NCI-H774 (cell line): Measurements from ENCODE around the gene DNM1.
"Not testable (repeated sequence)": the region's sequence is repeated elsewhere in the genome, so short reads cannot be mapped to it uniquely, and the experiment has no call there.

Experiments
- DNase-seq: peaks from one replicate; lab custom pipeline; 2025; lab: John Stamatoyannopoulos, UW

The DNM1 gene

DNA sequence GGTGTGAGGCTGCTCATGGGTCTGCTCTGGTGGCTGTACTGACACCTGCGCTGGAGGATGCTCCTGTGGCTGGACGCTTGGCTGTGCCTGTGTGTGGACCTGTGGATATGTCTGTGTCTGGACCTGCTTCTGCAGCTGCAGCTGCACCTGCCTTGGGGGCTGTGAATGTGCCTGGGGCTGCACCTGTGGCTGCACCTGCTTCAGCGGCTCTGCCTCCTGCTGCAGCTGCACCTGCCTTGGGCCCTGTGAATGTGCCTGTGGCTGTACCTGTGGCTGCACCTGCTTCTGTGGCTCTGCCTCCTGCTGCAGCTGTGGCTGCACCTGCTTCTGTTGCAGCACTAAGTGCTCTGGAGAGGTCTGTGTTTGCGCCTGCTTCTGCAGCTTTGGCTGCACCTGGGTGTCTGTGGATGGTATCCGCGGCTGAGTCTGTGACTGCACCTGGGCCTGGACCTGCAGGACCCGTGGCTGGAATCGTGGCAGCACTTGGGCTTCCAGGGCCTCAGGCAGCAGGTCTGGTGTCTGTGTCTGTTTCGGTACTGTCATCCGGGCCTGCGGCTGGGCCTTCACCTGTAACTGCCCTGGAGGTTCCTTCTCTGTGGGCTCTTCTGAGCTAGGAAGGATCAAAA lies 24.3 kb upstream of the DNM1 start:
- no peak for DNase-seq

DNA sequence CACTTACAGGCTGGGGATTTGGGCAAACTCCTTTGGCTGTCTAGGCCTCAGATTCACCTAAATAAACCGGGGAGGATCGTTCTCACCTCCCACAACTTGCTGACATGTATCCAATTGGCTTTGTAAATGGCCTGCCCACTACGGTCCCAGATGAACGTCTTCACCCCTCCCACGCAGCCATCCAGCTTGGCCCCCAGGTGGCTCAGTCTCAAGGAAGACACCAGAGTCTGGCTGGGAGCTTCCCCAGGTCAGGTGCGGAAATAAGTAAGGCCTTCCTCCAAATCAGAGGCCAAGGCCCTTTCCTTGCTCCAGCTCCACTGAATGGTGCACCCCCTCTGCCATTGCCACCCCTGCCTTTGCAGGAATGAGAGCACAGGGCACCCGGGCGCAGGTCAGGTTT lies 23.2 kb upstream of the DNM1 start:
- DNase-seq, result no peak

DNA sequence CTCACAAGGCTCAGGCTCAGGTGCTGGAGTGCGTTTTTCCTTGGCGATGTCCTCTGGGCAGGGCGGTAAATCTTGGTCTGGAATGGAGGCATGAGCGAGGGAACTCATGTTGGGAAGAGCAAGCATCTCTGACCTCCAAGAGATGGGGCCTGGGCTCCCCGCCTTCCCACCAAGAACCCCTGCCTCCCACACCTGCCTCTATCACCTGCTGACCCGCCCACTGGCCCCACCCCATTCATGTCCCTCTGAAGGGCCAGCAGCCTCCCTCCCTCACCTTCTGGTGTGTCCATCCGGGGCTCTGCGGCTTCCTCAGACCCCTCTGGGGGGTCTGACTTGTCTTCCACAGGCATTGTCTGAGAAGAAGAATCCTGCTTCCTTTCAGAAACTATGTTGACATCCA lies 22.7 kb upstream of the DNM1 start:
- DNase-seq, result no peak

DNA sequence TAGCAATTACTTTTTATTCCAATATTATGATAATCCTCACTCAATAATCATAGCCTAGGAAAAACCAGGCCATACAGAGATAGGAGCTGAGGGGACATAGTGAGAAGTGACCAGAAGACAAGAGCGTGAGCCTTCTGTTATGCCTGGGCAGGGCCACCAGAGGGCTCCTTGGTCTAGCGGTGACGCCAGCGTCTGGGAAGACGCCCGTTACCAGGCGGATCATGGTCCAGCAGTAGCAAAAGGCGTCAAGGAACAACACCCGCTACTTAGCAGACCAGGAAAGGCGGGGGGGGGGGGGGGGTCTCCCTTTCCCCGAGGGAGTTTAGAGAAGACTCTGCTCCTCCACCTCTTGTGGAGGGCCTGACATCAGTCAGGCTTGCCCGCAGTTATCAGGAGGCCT lies 21.7 kb upstream of the DNM1 start:
- DNase-seq, result not testable (repeated sequence)

DNA sequence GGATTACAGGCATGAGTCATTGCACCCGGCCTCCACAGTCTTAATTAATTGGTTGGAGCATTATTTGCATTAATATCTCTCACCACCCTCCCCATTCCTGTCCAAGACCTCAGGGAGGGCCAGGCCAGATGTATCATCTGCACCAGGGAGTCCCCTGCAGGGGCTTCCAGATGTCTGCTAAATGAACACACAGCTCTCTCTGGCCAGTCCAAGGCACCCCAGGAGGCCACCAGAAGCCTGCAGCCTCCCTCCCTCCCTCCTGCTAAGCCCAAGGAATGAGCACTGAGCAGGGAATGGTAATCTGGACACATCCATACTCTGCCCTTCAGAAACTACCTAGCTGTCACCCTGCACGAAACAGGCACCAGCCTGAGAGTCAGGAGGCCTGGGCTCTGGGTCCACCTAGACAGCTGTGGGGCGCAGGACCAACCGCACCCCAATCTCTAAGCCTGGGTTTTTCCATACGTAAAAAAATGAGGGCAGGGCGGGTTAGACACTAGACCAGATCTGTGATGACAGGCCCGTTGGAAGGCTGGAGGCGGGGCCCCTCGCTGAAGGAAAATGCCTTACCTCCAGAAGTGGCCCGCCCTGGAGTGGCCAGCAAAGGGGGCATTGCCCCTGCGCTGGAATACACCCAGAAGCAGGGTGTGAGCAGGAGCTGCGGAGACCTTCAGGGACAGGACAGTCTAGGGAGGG lies 20.1 kb upstream of the DNM1 start:
- DNase-seq, result no peak

DNA sequence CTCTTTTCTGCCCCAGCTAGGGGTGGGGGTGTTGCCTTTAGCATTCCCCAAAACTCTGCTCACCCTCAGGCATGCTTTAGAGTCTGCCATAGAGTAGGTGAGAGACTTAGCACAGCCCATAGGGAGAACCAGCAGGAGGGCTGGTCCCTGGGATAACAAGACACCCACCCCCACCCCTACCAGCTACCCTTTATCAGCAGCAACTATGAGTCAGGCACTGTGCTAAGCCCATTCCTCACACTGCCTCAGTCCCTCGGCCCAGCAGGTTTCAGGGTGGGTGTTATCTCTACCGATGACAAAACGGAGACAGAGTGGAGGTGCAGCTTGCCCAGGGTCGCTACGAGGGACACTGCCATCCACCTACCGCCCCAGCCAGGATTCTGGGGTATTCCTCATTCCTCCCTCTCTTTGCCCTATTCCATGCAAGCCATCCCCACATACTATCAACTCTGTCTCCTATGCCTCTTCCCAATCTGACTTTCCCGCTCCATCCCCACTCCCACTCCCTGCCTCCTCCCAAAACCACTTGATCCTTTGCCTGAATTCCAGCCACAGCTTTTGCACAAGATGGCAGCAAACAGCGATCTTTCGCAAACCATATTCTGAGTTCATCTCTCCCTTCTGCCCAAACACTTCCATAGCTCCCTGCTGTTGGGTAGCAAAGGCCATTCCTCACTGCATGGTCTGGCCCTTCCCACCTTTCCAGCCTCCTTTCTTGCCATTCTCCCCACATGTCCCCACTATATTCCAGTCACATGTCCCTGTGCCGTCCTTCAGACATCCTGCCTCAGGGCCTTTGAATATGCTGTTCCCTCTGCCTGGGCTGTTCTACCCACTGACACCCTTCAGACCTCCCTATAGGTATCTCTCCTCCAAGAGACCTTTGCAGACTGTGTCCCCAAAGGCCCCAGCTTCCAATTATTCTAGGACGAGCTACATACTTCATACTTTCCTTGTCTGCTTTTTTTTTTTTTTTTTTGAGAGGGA lies 16.9 kb upstream of the DNM1 start:
- no peak for DNase-seq

DNA sequence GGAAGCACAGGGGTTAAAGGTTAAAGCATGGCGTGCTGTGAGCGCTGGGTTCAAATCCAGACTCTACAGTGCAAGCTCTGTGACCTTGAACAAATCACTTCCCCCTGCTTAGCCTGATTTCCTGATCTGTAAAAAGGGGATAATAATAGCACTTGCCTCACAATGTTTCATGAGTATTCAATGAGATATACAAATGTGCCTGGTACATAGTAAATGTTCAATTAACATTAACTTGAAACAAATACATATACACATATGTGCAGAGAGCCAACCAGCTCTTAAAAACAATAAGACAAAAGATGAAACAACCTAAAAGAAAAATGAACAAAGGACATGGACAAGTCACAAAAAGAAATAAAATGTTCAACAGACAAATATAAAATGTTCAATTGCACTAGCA lies 15.8 kb upstream of the DNM1 start:
- no peak for DNase-seq

DNA sequence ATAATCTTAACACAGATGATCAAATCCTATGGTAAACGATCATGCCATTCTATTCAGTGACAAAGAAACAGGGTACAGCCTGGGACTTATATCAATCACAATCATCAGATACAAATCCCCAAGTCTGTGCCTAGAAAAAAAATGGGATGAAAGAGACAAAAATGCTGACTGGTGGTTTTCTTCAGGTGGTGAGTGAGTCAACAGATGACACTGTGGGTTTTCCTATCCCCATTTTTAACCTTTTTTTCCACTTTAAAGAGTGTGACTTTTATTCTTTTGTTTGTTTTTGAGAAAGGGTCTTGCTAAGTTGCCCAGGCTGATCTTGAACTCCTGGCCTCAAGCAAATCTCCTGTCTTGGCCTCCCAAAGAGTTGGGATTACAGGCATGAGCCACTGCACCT lies 15.0 kb upstream of the DNM1 start:
- DNase-seq, result no peak

DNA sequence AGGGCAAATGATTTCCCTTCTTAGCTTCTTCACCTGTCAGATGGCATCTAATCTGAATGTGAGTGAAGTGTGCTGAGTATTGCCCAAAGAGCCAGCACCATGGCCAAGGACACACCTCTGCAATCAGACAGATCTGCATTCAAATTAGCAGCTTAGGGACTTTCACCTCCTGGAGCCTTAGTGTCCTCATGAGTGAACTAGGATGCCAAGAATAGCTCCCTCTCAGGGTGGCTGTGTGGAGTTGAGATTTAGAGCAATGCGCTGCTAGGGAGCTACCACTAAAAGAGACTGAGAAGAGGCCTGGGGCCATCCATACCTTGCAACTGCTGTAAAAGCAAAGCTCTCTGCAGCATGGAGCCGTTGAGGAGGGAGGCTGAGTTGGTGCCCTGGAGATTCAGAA lies 13.2 kb upstream of the DNM1 start:
- DNase-seq, result no peak

DNA sequence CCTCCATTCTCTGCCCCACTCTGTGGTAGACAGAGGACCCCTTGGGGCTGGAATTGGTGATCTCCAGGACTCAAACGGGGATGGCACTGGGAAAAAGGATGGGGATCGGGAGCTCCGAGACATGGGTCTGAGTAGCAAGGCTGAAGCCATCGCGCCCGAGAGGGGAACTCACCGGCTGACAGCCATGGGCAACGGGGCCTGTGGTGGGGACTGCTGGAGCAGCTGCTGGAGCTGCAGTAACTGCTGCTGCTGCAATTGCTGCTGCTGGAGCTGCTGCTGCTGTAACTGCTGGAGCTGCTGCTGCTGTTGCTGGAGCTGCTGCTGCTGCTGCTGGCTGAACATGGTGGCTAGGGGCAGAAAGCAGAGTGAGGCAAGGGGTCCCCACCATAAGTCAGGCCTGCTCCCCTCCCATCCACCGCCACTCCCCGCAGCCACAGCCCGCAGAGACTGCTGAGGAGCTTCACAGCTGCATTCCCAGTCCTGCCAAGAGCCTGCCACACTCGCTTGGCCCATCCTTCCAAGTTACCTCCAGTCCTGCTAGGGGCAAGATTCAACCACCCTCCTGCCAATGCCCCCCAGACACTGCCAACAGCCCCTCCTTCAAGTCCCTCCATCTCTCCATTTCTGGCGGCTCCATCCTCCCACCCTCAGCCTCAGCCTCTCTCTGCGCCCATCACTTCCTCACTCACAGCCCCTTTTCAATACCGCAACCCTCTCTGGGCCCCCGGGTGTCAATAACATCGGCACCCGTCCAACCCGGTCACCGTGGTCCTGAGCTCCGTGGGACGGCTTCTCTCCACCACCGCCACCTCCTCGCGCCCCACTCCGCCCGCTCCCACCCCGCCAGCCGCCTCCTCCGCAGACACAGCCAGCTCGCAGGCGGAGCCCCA lies 12.4 kb upstream of the DNM1 start:
- DNase-seq, result no peak

DNA sequence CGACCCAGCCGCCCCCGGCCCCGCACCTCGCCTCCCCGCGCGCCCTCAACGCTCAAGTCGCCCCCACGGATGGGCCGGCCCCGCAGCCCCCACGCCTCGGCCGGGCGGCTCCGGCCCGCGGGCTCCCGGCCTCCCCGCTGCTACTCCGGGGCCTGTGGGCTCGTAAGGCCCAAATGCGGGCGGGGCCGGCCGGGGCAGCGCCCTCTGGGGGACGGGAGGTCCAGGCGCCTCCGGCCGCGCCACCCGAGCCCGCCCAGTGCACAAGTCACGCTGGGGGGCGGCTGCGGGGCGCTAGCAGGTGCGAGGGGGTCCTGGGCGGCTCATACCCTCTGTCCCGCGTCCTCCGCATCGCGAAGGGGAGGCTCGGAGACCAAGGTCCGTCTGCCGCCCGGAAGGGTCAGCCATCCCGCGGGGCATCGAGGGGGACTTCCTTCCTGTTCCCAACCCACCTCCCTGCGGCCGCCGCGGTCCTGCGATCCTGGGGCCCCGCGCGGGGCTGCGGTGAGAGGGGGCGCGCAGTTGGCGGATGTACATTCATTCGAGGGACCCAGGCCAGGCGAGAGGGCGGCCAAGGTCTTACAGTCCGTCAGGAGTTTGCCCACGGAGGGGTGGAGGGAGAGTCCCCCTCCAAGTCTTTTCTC lies 11.7 kb upstream of the DNM1 start, which contains the start of gene CIZ1:
Gene CIZ1 (minus strand): TSS at position 167 of the 641 bp plus-strand sequence. CDS start 715 bp downstream, outside the sequence.
- peak; percentile 81 for DNase-seq

DNA sequence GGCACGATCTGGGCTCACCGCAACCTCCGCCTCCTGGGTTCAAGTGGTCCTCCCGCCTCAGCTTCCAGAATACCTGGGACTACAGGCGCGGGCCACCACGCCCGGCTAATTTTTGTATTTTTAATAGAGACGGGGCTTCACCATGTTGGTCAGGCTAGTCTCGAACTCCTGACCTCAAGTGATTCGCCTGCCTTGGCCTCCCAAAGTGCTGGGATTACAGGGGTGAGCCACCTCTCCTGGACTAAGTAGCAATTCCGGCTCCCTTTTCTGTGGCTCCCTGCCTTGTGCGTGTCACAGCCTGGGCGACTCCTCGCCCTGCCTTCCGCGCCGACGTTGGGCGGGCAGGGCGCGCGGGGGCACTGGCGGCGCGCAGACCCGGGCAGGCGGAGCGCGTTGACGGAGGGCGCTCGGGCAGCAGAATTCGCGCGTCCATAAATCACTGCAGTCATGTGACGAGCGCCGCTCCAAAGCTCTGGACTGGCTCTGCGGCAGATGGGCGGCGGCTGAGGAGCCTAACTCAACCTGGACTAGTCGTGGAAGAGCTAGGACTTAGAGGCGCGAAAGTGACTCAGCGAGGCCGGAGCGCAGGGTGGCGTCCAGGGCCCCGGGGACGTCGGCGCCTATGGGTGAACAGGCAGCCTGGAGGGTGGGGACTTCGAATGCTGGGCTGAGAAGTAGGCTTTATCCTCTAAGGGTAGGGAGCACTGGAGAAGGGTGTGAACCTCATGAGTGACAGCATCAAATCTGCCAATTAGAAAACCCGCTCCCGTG lies 10.4 kb upstream of the DNM1 start:
- DNase-seq, result peak; percentile 94

DNA sequence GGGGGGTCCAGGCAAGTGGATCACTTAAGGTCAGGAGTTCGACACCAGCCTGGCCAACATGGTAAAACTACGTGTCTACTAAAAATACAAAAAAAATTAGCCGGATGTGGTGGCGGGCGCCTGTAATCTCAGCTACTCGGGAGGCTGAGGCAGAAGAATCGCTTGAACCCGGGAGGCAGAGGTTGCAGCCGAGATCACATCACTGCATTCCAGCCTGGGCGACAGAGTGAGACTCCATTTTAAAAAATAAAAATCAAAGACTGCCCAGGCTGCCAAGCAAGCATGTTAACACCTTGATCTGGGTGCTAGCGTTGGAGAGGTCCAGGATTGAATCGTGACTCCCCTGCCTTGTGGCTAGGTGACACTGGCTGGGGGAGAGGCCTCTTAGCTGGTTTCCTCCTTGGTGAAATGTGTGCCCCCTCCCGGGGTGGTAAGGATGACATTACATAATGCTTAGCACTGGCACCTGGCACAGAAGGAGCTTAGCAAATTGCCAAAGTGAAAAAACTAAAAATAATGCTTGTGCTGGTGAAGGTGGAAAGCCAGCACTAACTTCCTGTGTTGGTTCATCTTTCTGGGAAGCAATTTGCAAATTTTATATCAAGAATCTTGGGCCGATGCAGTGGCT lies 9.6 kb upstream of the DNM1 start:
- no peak for DNase-seq

DNA sequence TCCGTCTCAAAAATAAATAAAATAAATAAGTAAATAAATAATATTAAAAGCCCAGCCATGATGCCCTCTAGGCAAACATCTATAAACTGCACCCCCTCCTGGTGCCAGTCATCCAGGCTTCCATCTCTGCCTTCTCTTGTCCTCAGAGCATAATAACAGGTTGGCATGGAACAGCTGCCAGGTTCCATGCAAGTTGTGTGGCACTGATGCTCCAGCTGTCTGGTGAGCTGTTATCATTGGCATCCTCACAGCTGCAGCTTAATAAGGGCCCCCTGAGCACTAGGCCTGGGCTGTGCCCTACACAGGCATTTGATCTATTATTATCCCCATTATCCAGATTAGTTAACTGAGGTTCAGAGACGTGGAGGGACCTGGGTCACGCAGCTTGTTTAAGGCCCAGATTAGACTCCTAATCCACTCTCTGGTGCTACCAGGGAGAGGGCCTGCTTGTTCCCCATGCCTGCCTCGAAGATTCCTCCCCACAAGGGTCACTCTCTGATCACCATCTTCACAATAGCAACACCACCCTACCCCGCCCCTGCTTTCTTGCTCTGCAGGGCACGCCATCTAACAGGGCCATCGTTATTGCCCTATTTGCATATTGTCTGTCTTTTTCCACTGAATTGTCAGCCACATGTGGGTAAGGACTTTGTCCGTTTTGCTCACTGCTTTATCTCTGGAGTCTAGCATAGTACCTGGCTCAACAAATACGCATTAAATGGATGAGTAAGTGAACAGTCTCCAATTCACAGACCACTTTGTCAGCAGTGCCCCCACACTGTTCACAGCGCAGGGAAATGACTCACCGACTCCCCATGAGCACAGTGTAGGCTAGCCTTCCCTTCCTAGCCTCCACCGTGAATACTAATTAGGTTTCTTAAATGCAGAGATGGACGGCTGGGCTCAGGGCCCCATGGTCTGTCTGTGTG lies 1.5 kb upstream of the DNM1 start:
- DNase-seq, result no peak

DNA sequence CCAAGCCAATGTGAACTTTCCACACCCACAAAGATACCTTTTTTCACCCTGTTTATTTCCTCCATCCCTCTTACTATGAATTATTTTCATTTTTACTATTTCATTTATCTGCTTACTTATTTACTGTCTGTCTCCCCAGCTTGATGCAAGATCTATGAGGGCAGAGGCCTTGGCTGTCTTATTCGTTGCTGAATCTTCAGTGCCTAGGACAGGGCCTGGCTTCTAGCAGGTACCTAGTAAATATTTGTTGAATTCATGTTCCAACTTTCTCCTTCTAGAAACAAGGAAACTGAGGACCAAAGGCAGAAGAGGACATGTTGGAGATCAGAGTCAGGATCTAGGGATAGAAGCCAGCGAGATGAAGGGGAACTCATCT lies 543 bp upstream of the DNM1 start:
- DNase-seq, result no peak

DNA sequence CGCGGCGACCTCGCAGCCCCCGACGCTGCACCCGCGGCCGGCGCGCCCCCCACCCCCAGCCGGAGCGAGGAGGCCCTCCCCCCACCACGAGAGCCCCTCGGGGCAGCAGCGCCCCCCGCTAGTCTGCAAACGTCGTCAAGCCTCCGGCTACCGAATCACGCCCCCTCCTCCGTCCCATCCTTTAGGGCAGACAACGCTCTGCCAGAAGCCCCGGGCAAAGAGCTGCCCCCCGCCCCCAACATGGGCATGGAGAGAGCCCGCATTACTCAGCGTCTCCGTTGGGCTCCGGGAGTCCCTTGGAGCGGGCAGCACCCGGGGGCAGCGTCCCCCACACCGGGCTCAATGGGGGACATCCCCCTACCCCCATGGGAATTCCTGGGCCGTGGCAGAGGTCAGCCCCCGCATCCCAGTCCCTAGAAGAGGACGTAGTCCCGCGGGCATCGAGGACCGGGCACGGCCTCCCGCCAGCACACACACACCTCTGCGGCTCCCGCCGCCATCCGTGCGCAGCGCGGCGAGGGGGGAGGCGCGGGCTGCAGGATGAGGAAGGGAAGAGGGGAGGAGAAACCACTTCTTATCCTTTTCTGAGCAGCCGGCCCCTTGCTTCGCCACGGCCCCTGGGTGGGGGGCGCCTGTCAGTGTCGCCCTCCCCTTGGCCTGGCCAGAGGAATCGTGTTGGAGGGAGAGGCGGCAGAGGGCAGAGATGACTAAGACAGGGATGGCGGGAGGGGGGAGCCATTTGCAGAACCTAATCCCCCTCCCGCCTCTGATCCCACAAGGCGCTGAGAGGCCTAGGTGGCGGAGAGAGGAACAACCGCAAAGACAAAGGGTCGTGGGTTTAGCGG lies 750 bp downstream of the DNM1 start:
- peak; percentile 43 for DNase-seq

DNA sequence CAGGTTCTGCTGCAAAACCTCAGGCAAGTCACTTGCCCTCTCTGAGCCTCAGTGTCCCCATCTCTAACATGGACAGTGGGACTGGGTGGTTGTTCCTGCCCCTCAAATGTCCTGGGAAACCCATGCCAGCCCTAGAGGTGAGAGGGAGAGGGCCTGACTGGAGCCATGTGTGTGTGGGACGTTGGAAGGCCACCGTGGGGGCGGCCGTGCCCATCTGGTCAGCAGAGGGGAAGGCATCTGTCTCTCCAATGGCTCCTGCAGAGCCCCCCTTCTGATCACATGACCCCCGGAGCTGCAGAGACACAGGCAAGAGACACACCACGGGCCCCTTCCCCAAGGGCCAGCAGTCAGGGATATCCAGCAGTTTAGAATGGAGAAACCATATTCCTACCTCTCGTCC lies 1.7 kb downstream of the DNM1 start:
- no peak for DNase-seq
